GM12865 (cell line): Measurements from ENCODE around the gene CCDC60.

ENCODE experiments used
- DNase-seq: peaks from one replicate; pipeline ENCODE4 v3.0.0; 2010; ENCODE audit warnings: low read depth
- H3K4me3 ChIP-seq: 2 replicates; pipeline ENCODE4 v1.5.1; 2011; ENCODE audit warnings: mild to moderate bottlenecking, low read depth, low read length, control low read depth
- TF ChIP-seq, protein P1 (sequence below): IDR thresholded peaks from 2 replicates; pipeline ENCODE4 v1.5.1; 2011; ENCODE audit warnings: low read length, control low read depth, low read depth, inconsistent platforms; ENCODE audit not compliant: insufficient read depth; ENCODE audit errors: missing control alignments

CCDC60 gene

DNA sequence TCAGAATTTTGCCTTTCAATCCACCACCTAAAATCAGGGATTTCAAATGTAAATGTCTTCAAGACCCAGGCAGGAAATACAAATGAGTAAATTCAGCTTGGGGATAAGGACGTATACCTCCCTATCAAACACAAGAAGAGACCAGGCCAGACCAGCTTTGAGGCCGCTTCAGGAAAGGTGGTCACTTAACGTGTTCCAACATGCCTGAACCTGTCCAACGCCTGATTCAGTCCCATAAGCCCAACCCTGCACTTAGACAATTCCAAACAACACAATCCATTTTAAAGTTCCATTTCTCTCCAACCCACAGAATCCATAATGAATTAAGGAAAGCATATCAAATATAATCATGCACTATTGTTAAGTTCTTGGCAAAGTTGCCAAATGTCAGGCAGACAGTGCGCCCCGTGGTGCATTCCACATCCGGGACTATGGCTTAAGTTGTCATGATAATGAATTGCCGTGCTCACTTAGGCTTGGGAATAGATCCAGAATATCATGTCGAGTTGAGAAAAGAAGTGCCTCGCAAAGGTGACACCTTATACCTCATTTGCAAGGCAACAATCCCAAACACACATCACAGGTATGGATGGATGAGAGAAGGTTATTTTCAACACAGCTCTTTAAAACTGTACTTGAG is 35.5 kb downstream of the CCDC60 start:
- H3K4me3 ChIP-seq, result no peak overlapping the region
- DNase-seq, result no peak
- TF ChIP-seq, protein P1, sequence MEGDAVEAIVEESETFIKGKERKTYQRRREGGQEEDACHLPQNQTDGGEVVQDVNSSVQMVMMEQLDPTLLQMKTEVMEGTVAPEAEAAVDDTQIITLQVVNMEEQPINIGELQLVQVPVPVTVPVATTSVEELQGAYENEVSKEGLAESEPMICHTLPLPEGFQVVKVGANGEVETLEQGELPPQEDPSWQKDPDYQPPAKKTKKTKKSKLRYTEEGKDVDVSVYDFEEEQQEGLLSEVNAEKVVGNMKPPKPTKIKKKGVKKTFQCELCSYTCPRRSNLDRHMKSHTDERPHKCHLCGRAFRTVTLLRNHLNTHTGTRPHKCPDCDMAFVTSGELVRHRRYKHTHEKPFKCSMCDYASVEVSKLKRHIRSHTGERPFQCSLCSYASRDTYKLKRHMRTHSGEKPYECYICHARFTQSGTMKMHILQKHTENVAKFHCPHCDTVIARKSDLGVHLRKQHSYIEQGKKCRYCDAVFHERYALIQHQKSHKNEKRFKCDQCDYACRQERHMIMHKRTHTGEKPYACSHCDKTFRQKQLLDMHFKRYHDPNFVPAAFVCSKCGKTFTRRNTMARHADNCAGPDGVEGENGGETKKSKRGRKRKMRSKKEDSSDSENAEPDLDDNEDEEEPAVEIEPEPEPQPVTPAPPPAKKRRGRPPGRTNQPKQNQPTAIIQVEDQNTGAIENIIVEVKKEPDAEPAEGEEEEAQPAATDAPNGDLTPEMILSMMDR, result no peak

DNA sequence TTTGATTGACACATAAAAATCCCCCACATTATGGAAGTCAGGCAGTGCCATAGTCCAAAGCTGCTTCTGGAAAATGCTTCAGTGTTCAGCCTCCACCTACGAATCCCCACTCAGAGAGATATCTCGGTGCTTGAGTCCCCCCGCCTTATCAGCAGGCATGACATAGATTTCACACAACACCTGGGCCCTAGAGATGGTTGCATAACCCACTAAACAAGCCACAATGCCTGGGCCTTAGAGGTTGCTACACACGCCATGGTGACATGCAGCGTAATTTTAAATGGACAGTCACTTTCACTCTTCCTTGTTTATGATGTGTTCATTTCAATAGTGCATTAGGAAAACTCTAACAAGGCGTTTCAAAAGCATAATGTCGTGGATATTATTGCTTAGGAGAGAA is 38.0 kb downstream of the CCDC60 start:
- TF ChIP-seq, protein P1, result no peak
- peak; percentile 51 for DNase-seq
- H3K4me3 ChIP-seq, result no peak overlapping the region

GRCh38 chr12:119373001-119373400 is 38.5 kb downstream of the CCDC60 start:
- H3K4me3 ChIP-seq, result no peak overlapping the region
- no peak for DNase-seq
- TF ChIP-seq, protein P1, result no peak

DNA sequence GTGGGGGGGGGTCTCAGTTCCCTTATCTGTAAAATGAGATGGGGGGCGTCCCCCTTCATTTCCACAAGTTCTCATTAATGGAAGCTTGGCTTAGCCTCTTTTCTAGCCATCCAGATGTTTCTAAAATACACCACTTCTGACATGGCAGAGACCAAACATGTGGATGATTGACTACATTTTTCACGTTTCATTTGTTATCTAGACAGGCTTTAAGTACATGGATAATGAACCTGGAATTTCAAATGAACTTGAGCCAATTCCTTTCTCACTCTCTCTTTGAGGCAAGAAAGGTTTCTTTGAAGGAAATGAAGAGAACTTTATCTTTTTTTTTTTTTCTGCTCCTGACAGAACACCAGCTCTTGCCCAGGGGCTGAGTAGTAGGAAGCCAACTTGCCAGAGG is 39.1 kb downstream of the CCDC60 start:
- no peak for DNase-seq
- TF ChIP-seq, protein P1, result no peak
- H3K4me3 ChIP-seq, result no peak overlapping the region

- no peak for DNase-seq
- TF ChIP-seq, protein P1, result no peak
- H3K4me3 ChIP-seq, result no peak overlapping the region
Observed at GRCh38 chr12:119374635-119375034, 40.1 kb downstream of the CCDC60 start.

- peak; percentile 81 for DNase-seq
- H3K4me3 ChIP-seq, result no peak overlapping the region
- TF ChIP-seq, protein P1, result no peak
Observed at GRCh38 chr12:119375075-119375882, 40.8 kb downstream of the CCDC60 start.
